GM18858 (cell line): ENCODE measurements around the gene OPN1SW.

Source experiments
- ATAC-seq: cut with Tn5 transposase; IDR thresholded peaks from one replicate; pipeline ENCODE4 v1.9.1; 2021; ENCODE audit not compliant: unreplicated experiment

Gene OPN1SW

GRCh38 chr7:128775744-128776474, at the start of gene OPN1SW:
Gene OPN1SW (minus strand): TSS chr7:128775794. CDS start chr7:128775781, 13 bp downstream.
- ATAC-seq = no peak

- ATAC-seq = no peak
Observed at GRCh38 chr7:128821724-128822123, 46.1 kb upstream of the OPN1SW start.

- no peak for ATAC-seq
Observed at GRCh38 chr7:128818694-128819093, 43.1 kb upstream of the OPN1SW start.

DNA sequence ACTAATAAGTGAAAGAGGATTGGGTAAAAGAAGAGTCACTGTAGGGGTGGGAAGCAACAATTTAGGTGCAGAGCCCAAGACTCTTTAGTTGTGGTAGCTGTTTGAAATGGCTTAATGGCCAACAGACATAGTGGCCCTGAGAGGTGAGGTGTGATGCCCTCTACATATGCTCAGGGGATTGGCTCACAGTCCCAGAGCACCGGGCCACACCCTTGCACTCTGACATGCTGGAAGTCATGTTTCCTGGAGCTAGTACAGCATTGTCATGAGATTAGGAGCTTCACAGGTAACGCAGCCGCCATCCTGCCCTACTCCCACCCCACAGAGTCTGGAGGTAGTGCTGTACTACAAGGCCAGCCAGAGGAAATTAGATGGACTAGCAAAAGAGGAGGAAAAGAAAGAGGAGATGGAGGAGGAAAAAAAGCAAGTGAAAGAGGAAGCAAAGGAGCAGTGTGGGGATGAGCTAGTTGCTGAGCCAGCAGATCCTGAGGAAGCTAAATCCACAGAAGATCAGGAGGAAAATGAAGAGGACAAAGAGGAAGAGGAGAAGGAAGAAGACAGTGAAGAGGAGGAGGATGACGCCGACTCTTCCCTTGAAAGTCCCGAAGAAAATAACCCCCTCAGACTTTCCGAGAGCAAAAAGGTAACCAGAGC, 39.8 kb upstream of the OPN1SW start:
- no peak for ATAC-seq

GRCh38 chr7:128814499-128814898, 38.9 kb upstream of the OPN1SW start:
- ATAC-seq = no peak

- ATAC-seq = no peak
Observed at GRCh38 chr7:128812514-128813168, 37.0 kb upstream of the OPN1SW start.

DNA sequence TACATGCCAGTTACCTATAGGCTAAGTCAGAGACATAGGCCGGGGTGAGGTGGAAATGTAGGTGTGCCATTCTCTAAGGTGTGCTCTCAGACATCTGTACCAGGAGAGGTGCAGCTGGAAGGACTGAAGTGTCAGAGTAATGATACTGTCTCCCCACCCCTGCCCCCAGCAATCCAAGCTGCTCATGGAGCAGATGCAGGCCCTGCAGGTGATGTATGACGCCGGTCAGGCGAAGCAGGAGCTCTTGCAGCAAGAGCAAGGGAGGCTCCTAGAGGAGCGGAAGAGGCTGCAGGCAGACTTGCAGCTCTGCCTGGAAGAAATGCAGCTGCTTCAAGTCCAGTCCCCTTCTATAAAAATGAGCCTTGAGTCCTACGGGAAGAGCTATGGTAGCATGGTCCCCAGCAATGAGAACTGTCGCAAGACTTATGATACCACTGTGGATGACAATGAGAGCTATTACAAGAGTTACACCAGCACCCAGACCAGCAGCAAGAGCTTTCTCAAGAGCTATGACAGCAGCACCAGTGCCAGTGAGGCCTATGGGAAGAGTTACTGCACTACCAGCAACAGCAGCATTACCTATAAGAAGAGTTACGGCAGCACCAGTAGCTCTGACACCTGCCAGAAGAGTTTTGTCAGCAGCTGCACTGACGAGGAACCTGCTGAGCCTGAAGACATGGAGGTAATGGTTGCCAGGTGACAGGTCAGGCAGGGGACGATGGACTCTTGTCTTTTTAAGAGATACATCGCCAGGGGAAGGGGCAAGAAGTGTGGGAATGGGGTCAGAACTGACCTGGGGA, 36.2 kb upstream of the OPN1SW start:
- no peak for ATAC-seq

GRCh38 chr7:128810997-128811396, 35.4 kb upstream of the OPN1SW start:
- ATAC-seq = no peak

DNA sequence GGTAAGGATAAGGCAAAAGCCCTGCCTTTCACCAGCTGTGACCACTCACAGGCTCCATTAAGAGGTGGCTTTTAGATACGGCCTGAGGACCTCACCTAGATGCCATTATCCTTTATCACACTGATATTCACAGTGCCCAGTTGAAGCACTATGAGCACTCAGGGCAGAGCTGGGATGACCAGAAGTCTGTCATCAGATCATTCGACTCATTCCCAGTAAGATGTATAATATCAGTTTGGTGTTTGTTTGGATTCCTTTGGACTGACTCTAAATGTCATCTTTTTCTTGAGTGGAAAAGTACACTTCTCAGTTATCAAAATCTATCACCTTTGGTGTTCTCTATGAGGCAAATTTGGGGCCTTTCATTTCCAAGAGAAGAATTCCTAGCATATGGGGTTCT, 34.9 kb upstream of the OPN1SW start:
- ATAC-seq = no peak

GRCh38 chr7:128809363-128809762, 33.8 kb upstream of the OPN1SW start:
- ATAC-seq = no peak

DNA sequence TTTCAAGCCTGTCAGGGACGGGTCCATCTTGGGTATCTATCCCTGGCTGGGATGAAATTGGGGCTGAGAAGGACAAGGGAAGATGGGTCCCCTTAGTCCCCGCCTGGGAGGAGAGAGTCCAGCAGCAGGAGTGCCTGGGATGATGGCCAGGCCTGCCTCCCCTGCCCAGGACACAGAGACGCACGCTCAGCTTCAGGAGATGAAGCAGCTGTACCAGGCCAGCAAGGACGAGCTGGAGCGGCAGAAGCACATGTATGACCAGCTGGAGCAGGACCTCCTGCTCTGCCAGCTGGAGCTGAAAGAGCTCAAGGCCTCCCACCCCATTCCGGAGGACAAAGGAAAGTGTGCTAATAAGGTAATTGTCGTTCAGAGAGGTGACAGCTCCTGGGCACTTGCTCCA, 31.6 kb upstream of the OPN1SW start:
- no peak for ATAC-seq

DNA sequence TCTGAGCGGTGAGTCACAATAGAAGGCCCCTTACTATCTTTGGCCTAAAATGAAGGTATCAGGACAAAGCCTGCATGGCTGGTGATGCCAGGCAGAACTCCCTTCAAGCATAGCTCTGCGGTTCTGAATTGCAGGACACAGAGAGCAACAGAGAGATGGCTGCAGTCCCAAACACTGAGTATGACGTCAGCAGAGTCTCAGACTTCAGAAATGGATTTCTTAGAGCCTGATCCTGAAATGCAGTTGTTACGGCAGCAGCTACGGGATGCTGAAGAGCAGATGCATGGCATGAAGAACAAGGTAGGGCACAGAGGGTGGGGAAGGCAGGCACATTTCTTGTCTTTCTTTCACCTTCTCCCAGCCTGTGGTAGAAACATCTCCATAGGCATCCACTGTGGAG, 29.6 kb upstream of the OPN1SW start:
- no peak for ATAC-seq

DNA sequence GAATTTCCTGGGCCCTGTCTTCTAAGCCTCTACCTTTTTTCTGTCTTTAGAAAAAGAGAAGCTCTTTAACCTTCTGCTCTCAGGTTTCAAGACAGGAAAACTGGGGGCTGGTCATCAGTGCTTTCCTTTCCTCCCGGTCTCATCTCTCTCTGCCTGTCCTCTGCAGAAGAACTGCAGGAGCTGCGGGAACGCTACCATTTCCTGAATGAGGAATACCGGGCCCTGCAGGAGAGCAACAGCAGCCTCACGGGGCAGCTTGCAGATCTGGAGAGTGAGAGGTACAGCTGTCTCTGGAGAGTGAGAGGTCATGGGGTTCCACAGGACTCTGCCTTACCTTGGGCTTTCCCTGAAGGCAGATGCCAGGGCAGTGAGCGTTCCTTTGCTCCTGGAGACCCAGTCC, 28.9 kb upstream of the OPN1SW start:
- no peak for ATAC-seq

GRCh38 chr7:128801667-128802418, 26.2 kb upstream of the OPN1SW start:
- ATAC-seq = no peak

- ATAC-seq = no peak
Observed at GRCh38 chr7:128801003-128801402, 25.4 kb upstream of the OPN1SW start.

GRCh38 chr7:128800567-128800966, 25.0 kb upstream of the OPN1SW start:
- ATAC-seq = no peak

GRCh38 chr7:128799451-128799850, 23.9 kb upstream of the OPN1SW start:
- no peak for ATAC-seq

- no peak for ATAC-seq
Observed at GRCh38 chr7:128796327-128796726, 20.7 kb upstream of the OPN1SW start.

DNA sequence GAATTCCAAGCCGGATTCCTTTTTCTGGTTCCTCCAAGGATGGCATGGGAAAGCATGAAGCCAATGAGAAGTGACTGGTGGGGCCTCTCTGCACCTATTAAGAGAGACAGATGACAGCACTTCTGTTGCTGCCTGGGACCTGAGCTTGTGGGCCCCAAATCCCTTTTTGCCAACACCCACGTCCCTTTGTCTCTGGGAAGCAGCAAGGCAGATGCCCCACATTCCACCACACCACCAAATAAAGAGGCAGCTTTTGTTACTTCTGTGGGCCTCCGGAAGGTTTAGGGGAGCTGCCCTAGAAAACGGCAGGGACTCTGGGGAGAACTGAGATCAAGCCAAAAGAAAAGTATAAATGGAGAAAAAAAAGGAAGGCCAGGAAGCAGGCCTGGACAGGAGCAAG, 19.5 kb upstream of the OPN1SW start:
- ATAC-seq = no peak

GRCh38 chr7:128794436-128794835, 18.8 kb upstream of the OPN1SW start:
- no peak for ATAC-seq

- no peak for ATAC-seq
Observed at GRCh38 chr7:128794020-128794419, 18.4 kb upstream of the OPN1SW start.
